Ishikawa (cell line): ENCODE data around the gene TBC1D22A.

Experiments
- CEBPB ChIP-seq: IDR thresholded peaks from 2 replicates; pipeline ENCODE4 v1.6.1; 2012
- EP300 ChIP-seq: IDR thresholded peaks from 2 replicates; pipeline ENCODE4 v1.6.1; 2012; ENCODE audit warnings: borderline replicate concordance
- FOXM1 ChIP-seq: IDR thresholded peaks from 2 replicates; pipeline ENCODE4 v1.6.1; 2012; ENCODE audit warnings: low read depth, borderline replicate concordance
- YY1 ChIP-seq: IDR thresholded peaks from 2 replicates; pipeline ENCODE4 v1.6.1; 2012; ENCODE audit warnings: low read depth
- TF ChIP-seq, protein P1 (sequence below): IDR thresholded peaks from 2 replicates; pipeline ENCODE4 v1.6.1; 2012
- TF ChIP-seq, protein P2 (sequence below): IDR thresholded peaks from 2 replicates; pipeline ENCODE4 v1.6.1; 2012

GRCh38 chr22:46803031-46803880 is 40.8 kb downstream of the TBC1D22A start:
- no peak for TF ChIP-seq EP300
- TF ChIP-seq, protein P1, sequence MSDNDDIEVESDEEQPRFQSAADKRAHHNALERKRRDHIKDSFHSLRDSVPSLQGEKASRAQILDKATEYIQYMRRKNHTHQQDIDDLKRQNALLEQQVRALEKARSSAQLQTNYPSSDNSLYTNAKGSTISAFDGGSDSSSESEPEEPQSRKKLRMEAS, result no peak
- TF ChIP-seq CEBPB, result no peak
- TF ChIP-seq YY1, result no peak
- TF ChIP-seq, protein P2, sequence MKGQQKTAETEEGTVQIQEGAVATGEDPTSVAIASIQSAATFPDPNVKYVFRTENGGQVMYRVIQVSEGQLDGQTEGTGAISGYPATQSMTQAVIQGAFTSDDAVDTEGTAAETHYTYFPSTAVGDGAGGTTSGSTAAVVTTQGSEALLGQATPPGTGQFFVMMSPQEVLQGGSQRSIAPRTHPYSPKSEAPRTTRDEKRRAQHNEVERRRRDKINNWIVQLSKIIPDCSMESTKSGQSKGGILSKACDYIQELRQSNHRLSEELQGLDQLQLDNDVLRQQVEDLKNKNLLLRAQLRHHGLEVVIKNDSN, result no peak
- no peak for TF ChIP-seq FOXM1
